Loucy (cell line): ENCODE results near the gene CEP104.

Experiments
- EZH2phosphoT487 ChIP-seq: fragments of 200-600 bp; IDR thresholded peaks from 2 replicates; pipeline ENCODE4 v1.6.1; 2018; ENCODE audit warnings: antibody characterized with exemption, mild to moderate bottlenecking, moderate library complexity, borderline replicate concordance
- TF ChIP-seq, protein P1 (sequence below): fragments of 200-600 bp; sonication (generic); conservative IDR thresholded peaks from 2 replicates; pipeline ENCODE4 v1.5.1; 2014; ENCODE audit warnings: mild to moderate bottlenecking, antibody characterized with exemption, low read length

GRCh38 chr1:3824650-3825049 is 32.4 kb downstream of the CEP104 start:
- TF ChIP-seq, protein P1, sequence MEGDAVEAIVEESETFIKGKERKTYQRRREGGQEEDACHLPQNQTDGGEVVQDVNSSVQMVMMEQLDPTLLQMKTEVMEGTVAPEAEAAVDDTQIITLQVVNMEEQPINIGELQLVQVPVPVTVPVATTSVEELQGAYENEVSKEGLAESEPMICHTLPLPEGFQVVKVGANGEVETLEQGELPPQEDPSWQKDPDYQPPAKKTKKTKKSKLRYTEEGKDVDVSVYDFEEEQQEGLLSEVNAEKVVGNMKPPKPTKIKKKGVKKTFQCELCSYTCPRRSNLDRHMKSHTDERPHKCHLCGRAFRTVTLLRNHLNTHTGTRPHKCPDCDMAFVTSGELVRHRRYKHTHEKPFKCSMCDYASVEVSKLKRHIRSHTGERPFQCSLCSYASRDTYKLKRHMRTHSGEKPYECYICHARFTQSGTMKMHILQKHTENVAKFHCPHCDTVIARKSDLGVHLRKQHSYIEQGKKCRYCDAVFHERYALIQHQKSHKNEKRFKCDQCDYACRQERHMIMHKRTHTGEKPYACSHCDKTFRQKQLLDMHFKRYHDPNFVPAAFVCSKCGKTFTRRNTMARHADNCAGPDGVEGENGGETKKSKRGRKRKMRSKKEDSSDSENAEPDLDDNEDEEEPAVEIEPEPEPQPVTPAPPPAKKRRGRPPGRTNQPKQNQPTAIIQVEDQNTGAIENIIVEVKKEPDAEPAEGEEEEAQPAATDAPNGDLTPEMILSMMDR: no peak
- TF ChIP-seq EZH2phosphoT487: no peak
